ENCODE data around the gene EIF1AD. TPM values are rescaled to one million over a fixed set of nuclear protein-coding genes. Genes with fewer than 3 reads are reported as not detected.
A peak's percentile ranks its signal among the peaks of the same experiment; 100 is the strongest.

The EIF1AD gene
- total and polyA plus RNA-seq, 2 of the 8 experiments (the other 6 are each of a cell fraction or from before 2014, with no cell fraction given): 32.6 to 39.9 TPM

GRCh38 chr11:65961267-65962140, 40.5 kb downstream of the EIF1AD start, which contains the start of gene SART1 (continued):
- no peak for TF ChIP-seq RNF2 (IDR thresholded peaks at IDR 0.05; ENCODE audit: borderline replicate concordance, low read depth, low read length, missing control alignments, poor library complexity, severe bottlenecking)
- peak; percentile 88 for TF ChIP-seq TBP (IDR thresholded peaks at IDR 0.05; ENCODE audit: low read depth, low read length)
- TF ChIP-seq ZNF274 (IDR thresholded peaks at IDR 0.05; ENCODE audit: borderline replicate concordance, extremely low read depth, low read length): no peak
- TF ChIP-seq ASH2L (IDR thresholded peaks at IDR 0.05; ENCODE audit: low read length): peak; percentile 92
- TF ChIP-seq TEAD4 (IDR thresholded peaks at IDR 0.05; ENCODE audit: low read depth, low read length): no peak
- TF ChIP-seq RAD21 (IDR thresholded peaks at IDR 0.05 in 1 of 2, conservative IDR thresholded peaks at IDR 0.05 in 1 of 2; ENCODE audit: low read depth in 2 of 2, low read length in 2 of 2): no peak; a peak in 1 of 4 replicates
- no peak for TF ChIP-seq SUZ12 (IDR thresholded peaks at IDR 0.05; ENCODE audit: low read length)
- no peak for TF ChIP-seq SP1 (IDR thresholded peaks at IDR 0.05; ENCODE audit: low read depth, low read length)
- TF ChIP-seq SAP30 (IDR thresholded peaks at IDR 0.05; ENCODE audit: insufficient read depth, insufficient replicate concordance, low read length): no peak
- TF ChIP-seq YY1 (IDR thresholded peaks at IDR 0.05; ENCODE audit: low read depth, low read length): peak; percentile 68
- no peak for TF ChIP-seq CBX8 (IDR thresholded peaks at IDR 0.05; ENCODE audit: borderline replicate concordance, low read depth, low read length)
- TF ChIP-seq CTBP2 (IDR thresholded peaks at IDR 0.05; ENCODE audit: borderline replicate concordance, insufficient read depth, insufficient read length, low read length): no peak
- TF ChIP-seq HDAC6 (IDR thresholded peaks at IDR 0.05; ENCODE audit: low read depth, low read length): no peak
- no peak for TF ChIP-seq MAFK (IDR thresholded peaks at IDR 0.05; ENCODE audit: low read depth, low read length)
- no peak for TF ChIP-seq TCF12 (IDR thresholded peaks at IDR 0.05; ENCODE audit: low read depth, low read length)
- TF ChIP-seq TAF1 (IDR thresholded peaks at IDR 0.05; ENCODE audit: low read depth, low read length): peak; percentile 94
- no peak for TF ChIP-seq CHD1 (IDR thresholded peaks at IDR 0.05; ENCODE audit: low read depth, low read length)
- TF ChIP-seq SP4 (IDR thresholded peaks at IDR 0.05; ENCODE audit: low read length): no peak
- no peak for TF ChIP-seq CBX5 (IDR thresholded peaks at IDR 0.05; ENCODE audit: low read depth, low read length)
- no peak for TF ChIP-seq BACH1 (IDR thresholded peaks at IDR 0.05; ENCODE audit: low read length)
- 0 out of 2 replicates have a peak, but pooled peaks have one; percentile 20 for TF ChIP-seq GTF2F1 (IDR thresholded peaks at IDR 0.05; ENCODE audit: borderline replicate concordance, low read depth, low read length)
- TF ChIP-seq HDAC2 (IDR thresholded peaks at IDR 0.05; ENCODE audit: borderline replicate concordance in 1 of 2, low read depth in 2 of 2, low read length in 2 of 2): no peak; a peak in 1 of 4 replicates
- peak; percentile 93 for TF ChIP-seq NRF1 (IDR thresholded peaks at IDR 0.05; ENCODE audit: low read depth, low read length)

All from H1 (cell line).